ENCODE measurements around the gene CNTD1.

Gene CNTD1

DNA sequence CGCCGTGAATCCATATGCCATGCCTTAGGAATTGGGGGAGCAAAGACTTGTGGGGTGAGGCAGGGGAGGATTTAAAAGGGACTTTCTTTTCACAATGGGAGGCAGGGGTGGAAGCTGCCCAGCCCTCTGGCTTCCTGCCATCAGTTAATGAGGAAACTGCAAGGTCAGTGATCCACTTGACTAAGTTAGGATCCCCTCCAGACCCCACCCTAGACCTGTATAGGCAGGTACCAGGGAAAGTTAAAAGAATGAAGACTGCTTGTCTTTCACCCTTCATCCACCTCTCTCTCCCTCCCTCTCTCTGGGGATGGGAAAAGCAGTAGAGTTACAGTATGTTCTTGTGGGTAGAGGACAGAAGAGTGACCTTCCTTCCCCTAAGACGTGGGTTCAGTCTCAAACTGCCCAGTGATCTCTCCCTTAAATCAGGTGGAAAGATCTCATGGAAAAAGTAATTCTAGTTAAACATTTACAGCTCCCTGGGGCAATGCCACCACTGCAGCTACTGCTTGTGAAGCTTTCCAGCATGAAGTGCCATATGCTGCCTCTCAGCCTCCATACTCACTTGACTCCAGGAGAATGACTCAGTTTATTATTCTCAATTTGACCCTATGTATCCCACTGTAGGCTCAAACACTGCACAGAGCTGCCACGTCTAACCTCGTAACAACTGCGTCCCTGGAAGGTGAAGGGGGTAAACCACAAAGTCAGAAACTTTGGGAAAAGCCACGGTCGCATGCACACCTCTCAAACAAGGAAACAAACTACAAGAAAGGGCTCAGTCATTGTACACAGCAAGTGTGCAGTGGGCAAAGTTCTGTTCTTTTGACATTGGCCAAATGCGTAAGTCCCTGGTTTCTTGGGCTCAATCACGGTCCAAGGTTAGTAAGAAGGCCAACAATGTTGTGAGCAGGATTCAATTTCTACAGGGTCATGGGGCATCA, 1.3 kb upstream of the CNTD1 start:
- DNase-seq (ENCODE audit: low spot score): no peak
- peaks cover 8% of the 10 kb centered on the region; the same call in 1 of the 2 replicates for H3K36me3 ChIP-seq (ENCODE audit: low read depth)
- peaks cover 9% of the 10 kb centered on the region for H3K4me1 ChIP-seq (ENCODE audit: insufficient read depth, poor library complexity, severe bottlenecking)
- TF ChIP-seq, protein P1, sequence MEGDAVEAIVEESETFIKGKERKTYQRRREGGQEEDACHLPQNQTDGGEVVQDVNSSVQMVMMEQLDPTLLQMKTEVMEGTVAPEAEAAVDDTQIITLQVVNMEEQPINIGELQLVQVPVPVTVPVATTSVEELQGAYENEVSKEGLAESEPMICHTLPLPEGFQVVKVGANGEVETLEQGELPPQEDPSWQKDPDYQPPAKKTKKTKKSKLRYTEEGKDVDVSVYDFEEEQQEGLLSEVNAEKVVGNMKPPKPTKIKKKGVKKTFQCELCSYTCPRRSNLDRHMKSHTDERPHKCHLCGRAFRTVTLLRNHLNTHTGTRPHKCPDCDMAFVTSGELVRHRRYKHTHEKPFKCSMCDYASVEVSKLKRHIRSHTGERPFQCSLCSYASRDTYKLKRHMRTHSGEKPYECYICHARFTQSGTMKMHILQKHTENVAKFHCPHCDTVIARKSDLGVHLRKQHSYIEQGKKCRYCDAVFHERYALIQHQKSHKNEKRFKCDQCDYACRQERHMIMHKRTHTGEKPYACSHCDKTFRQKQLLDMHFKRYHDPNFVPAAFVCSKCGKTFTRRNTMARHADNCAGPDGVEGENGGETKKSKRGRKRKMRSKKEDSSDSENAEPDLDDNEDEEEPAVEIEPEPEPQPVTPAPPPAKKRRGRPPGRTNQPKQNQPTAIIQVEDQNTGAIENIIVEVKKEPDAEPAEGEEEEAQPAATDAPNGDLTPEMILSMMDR (IDR thresholded peaks at IDR 0.05; ENCODE audit: poor library complexity, severe bottlenecking): no peak
- ATAC-seq (ENCODE audit: low read depth): no peak
- H3K27me3 ChIP-seq (ENCODE audit: insufficient read depth, poor library complexity, severe bottlenecking): no peaks in the 10 kb centered on the region
- peak overlapping the region; percentile 60 for H3K4me3 ChIP-seq (ENCODE audit: severe bottlenecking)
- H3K9me3 ChIP-seq (ENCODE audit: severe bottlenecking): no peaks in the 10 kb centered on the region
- peak overlapping the region; percentile 24 for H3K27ac ChIP-seq (ENCODE audit: poor library complexity, severe bottlenecking)

DNA sequence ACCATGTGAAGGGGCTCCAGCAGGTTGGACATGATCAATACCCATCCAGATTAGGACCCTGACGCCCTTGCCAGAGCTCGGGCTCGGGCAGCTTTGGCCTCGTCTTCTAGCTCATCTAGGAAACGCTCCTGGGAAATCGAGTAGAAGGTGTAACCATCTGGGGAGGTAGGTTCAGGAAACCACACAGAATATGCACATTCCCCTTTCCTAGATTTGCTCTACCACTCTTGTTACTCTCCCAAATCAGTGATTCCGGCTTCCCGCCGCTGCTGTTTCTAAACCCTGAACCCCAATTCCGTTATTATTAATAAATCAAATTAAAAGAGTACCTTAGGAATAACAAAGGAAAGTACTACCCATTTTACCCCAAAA, 664 bp upstream of the CNTD1 start:
- H3K27me3 ChIP-seq (ENCODE audit: insufficient read depth, poor library complexity, severe bottlenecking): no peaks in the 10 kb centered on the region
- peaks cover 8% of the 10 kb centered on the region; the same call in 1 of the 2 replicates for H3K36me3 ChIP-seq (ENCODE audit: low read depth)
- peak overlapping the region; percentile 24 for H3K27ac ChIP-seq (ENCODE audit: poor library complexity, severe bottlenecking)
- TF ChIP-seq, protein P1 (IDR thresholded peaks at IDR 0.05; ENCODE audit: poor library complexity, severe bottlenecking): no peak
- H3K4me1 ChIP-seq (ENCODE audit: insufficient read depth, poor library complexity, severe bottlenecking): peaks cover 9% of the 10 kb centered on the region
- peak overlapping the region; percentile 60 for H3K4me3 ChIP-seq (ENCODE audit: severe bottlenecking)
- DNase-seq (ENCODE audit: low spot score): no peak
- no peak for ATAC-seq (ENCODE audit: low read depth)
- no peaks in the 10 kb centered on the region for H3K9me3 ChIP-seq (ENCODE audit: severe bottlenecking)

DNA sequence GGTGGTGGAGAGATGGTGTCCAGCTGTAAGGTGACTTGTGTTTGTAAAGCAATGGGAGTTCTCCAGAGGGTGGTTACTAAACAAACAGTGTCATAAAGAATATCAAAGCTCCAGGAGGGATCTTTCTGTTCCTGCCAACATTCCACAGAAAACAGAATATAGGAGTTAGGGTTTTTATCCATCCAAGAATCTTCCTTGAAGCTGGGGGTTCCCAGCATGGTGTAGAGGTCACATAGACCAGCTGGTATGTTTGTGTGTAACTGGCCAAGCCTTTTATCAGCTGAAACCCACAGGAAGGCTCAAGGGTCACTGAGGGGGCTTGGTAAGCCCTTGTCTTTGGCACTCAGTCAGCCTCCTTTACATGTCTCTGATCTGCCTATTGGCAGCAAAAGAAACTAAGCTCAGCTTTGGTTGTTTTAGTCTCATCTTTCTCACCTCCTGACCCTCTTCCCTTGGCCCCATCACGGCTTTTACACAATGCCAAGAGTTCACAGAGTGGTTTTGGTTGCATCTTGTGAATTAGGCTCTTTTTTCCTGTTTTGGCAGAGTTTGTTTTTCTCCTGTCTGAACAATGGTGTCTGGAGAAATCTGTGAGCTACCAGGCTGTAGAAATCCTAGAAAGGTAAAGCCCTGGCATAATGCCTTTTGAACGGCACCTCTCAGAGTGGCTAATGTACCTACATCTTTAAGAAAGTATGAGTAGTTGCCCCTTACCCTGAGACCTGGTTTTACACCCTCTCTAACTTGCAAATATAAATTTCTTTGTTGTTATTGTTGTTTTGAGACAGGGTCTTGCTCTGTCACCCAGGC, 4.6 kb downstream of the CNTD1 start:
- no peaks in the 10 kb centered on the region for H3K4me1 ChIP-seq (ENCODE audit: insufficient read depth, poor library complexity, severe bottlenecking)
- ATAC-seq (ENCODE audit: low read depth) (no peak), DNase-seq (ENCODE audit: low spot score) (no peak)
- no peaks in the 10 kb centered on the region for H3K9me3 ChIP-seq (ENCODE audit: severe bottlenecking)
- TF ChIP-seq, protein P1 (IDR thresholded peaks at IDR 0.05; ENCODE audit: poor library complexity, severe bottlenecking): no peak
- H3K27me3 ChIP-seq (ENCODE audit: insufficient read depth, poor library complexity, severe bottlenecking): no peaks in the 10 kb centered on the region
- H3K4me3 ChIP-seq (ENCODE audit: severe bottlenecking): no peak overlapping the region
- H3K27ac ChIP-seq (ENCODE audit: poor library complexity, severe bottlenecking): no peak overlapping the region
- no peaks in the 10 kb centered on the region for H3K36me3 ChIP-seq (ENCODE audit: low read depth)

DNA sequence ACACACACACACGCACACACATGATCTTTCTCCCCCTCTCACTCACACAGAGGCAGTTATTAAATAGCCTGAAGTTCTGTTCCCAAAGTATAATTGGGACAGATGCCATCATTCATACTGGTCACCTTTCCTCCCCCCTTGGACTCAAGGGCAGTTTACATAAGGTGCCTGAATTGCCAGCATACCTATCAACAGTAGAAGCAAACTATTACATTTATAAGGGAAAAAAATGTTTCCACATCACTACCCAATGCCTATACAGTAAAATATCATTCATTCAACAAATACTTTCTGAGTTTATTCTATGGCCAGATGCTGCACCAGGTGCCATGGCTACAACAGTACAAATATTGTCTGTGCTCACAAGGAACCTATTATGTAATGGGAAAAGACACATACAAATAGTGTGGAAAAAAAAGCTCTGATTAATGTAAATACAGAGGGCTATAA, 6.3 kb downstream of the CNTD1 start:
- H3K4me3 ChIP-seq (ENCODE audit: severe bottlenecking): no peak overlapping the region
- TF ChIP-seq, protein P1 (IDR thresholded peaks at IDR 0.05; ENCODE audit: poor library complexity, severe bottlenecking): no peak
- no peaks in the 10 kb centered on the region for H3K4me1 ChIP-seq (ENCODE audit: insufficient read depth, poor library complexity, severe bottlenecking)
- H3K27me3 ChIP-seq (ENCODE audit: insufficient read depth, poor library complexity, severe bottlenecking): no peaks in the 10 kb centered on the region
- no peak for ATAC-seq (ENCODE audit: low read depth)
- H3K9me3 ChIP-seq (ENCODE audit: severe bottlenecking): no peaks in the 10 kb centered on the region
- no peak overlapping the region for H3K27ac ChIP-seq (ENCODE audit: poor library complexity, severe bottlenecking)
- DNase-seq (ENCODE audit: low spot score): no peak
- peaks cover 5% of the 10 kb centered on the region for H3K36me3 ChIP-seq (ENCODE audit: low read depth)
